ENCODE results near the gene FAM229B.
A peak's percentile ranks its signal among the peaks of the same experiment; 100 is the strongest.
"Not testable (repeated sequence)": the region's sequence is repeated elsewhere in the genome, so short reads cannot be mapped to it uniquely, and the experiment has no call there.

Gene FAM229B

DNA sequence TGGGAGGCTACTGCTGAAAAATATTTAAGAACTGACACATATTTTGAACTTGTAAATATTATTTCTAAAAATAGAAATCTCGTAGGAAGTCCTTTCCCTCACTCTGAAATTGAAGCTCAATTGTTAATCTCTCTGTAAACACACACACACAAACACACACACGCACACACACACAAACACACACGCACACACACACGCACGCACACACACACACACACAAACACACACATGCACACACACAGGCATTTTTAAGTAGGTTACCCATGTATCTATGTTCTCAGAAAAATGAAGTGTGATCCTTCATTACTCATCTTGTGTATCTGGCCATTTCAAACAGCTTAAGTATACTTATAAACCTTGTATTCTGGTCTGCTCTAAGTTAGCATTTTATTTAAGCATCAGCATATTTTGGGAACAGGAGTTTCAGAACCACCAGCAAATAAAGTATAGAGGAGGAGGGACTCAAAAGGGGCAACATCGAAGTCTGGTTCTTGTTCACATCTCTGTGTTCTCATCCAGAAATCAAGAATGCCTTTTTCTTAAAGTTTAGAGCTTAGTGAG is 21.9 kb upstream of the FAM229B start:
- DNase-seq, result no peak

DNA sequence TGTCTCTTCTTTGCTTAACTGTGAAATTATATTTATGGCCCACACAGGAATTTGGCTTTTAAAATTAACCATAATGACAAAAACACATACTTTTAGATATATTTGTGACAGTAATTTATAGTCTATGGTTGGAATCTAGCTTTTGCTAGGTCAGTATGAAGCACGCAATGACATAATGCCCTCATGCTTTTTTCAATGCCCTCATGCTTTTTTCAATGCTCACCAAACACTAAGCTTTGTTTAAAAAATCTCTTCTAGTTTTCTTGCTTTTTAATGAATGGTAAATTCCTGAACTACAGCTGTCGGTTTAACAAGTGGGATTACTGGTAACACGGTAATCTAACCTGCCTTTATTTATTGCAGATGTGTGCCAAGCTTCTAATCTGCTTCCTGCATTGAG is 20.8 kb upstream of the FAM229B start:
- no peak for DNase-seq

DNA sequence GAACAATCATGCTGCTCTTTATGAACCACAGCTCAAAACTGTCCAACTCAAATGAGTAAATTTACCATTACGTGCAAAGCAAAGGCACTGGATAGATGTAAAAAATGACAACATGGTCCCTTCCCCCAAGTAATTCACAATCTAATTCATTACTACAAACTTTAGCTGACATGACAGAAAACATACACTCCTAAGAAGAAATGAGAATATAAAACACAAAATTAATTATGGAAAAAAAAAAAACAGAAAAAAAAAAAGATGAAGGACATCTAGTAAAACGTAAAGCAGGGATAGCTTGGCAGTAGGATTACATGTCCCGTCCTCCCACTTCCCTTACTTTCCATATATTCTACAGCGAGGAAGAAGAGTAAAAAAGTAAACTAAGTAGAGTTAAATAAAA is 5.8 kb upstream of the FAM229B start:
- no peak for DNase-seq

DNA sequence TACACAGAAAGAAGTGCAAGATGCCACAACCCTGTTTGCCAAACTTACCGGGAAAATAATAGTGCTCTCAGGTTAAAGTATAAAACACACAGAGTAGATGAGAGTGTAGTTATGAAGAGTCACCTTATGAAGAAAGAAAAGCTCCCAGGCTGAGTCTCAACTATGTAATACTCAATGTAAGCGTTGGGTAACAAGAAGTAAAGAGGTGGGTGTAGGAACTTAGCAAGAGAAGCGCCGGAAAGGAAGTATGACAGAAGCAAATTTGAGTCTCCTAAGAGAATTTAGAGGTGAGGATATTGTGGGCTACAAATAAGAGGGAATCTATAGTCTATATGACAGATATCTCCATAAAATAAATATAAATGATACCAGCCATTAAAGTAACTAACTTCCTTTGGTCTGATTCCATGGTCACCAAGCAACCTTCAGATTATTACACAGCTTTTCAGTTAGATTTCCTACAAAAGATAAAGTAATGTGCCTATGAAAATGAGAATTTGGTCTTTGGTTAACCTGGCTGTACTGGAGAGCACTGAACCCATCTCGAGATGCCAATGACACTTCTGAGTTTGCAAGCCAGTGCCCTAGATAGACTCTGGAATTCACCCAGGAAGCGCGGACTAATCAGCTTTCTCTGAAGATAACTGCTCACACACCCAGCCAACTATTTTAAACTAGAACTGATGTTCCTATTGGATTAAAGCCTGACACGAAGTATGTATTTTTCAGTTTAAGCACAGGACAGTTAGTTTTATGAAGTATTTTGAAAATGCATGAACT is 1.9 kb upstream of the FAM229B start:
- DNase-seq, result no peak

DNA sequence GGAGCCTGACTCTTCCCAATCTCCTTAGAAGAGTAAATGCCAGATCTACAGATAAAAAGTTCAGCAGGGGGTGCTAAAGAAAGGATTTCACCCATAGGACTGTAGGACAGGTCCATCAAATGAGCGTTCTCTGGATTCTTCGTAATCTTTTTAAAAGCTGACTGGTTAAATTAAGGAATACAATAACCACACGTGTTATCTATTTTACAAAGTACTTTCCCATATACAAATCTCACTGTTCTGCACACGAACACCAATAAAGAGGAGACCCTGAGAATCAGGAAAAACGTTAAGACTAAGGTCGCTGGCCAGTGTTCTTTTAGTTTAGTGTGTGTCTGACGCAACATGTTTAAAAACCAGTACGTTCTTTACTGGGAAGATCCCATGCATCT is 651 bp upstream of the FAM229B start:
- peak in 1 of 2 donors; percentile 26 for DNase-seq

DNA sequence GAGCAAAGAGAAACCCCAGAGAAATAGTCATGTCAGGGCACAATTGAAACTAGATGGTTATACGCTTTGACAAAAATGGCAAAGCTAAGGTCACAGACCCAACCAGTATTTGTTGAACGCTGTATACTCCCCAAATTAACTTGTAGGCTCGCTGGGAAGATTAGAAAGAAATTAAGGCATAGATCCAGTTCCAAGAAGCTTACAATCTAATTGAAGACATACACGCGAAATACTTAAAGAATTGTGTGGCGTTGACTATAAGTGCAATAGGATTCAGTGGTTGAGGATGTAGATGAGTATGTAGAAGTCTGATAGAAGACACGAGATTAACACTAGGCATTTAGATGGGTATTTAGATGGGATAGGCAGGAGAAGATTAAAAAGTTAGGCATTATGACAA is 525 bp downstream of the FAM229B start:
- no peak for DNase-seq

DNA sequence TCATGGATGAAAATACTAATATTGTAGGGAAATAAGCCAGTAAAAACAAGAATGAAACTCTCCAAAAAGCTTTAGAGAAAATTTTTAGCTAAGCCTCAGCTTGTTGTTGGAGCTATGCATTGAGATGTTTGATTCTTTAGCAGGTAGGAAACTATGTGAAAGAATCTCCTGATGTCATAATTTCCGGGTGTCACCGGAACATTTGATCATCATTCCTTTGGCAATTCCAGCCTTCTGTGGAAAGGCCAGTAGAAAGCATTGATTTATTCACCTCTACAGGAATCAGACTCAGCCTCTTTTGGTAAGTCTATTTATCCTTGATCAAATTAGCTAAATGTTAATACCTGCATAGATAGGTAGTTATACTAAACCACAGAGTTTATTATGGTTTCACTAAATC is 9.5 kb downstream of the FAM229B start:
- no peak for DNase-seq

DNA sequence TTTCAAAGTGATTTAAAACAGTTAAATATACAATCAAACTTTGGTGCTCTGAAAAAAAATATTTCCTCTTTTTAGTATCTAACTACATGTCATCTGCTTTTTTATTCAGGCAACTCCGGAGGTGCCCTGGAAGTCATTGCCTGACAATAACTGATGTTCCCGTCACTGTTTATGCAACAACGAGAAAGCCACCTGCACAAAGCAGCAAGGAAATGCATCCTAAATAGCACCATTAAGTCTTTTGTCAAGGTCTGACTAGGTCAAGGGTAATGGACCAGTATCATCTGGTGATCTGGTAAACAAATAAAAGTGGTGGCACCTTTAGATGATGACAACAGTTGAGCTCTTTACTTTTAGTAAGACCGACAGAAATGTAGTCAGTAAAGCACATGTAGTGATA is 13.2 kb downstream of the FAM229B start:
- DNase-seq, result no peak

DNA sequence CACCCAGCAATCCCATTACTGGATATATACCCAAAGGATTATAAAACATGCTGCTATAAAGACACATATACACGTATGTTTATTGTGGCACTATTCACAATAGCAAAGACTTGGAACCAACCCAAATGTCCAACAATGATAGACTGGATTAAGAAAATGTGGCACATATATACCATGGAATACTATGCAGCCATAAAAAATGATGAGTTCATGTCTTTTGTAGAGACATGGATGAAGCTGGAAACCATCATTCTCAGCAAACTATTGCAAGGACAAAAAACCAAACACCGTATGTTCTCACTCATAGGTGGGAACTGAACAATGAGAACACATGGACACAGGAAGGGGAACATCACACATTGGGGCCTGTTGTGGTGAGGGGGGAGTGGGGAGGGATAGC is 18.6 kb downstream of the FAM229B start:
- not testable (repeated sequence) for DNase-seq

DNA sequence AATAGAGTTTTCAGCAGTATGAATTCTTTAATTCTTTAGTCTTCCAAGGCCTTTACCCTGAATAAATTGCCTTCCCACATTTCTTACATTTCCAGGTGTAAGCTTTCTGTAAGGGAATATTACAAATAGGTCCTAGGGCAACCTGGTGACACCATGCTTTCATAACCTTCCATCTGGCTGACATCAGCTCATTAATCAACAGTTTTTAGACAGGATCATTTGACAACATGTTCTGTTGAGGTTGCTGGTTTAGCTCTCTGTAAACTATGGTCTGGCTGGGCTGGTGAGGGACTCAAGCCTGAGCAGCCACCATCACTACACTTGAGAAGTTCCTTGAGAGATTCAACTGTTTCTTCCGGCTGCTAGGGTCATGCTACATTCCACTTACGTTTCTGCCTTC is 19.2 kb downstream of the FAM229B start:
- DNase-seq, result no peak

DNA sequence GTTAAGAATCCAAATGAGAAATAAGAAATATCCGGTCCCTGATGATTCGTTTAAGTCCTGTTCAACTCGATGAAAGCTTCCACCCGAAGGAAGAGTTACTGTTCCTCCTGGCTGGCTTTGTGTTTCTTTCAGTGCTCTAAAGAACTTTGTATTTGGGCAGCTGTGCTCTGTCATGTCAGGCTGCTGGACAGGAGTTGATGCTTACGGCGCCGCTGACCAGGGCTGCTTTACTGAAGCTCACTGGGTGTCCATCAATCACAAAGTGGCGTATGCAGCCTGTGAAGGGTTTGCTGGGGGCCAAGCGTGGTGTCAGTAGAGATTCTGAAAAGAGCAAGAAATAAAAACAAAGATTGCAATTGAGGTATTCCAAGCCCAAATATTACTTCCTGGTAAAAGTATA is 21.9 kb downstream of the FAM229B start:
- no peak for DNase-seq

DNA sequence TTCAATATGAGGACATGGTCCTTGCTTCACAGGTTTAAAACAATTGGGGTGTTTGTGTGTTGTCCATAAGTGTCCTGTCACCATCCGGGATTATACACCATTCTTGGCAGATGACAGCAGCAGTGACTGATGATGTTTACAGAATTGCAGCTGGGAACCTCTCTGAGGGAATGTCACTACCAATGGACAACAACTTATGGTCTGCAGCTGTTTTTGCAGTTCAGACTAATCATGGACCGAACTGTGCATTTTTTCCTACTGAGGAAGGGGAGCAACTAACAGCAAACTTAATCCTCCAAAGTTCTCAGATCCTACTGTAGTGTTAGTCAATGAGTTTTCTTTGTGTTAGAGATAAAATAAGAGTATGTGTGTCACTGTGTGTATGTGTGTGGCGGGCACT is 26.0 kb downstream of the FAM229B start:
- DNase-seq, result no peak

DNA sequence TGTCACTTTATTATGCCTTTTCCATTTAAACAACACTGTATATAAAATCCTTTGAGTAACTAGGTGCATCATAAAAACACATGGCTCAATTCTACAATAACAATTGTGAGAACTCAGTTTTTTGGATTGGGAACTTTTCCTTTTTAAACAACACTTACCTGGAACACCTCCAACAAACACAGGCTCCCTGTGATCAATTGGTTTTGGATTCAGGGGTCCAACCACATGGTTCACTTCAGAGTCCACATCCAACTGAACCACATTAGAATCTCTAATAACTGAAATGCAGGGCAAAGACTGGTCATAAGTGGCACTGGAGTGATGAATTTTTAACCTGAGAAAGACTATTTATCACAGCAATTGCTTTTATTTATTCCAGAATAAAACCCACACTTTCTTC is 26.5 kb downstream of the FAM229B start:
- no peak for DNase-seq

DNA sequence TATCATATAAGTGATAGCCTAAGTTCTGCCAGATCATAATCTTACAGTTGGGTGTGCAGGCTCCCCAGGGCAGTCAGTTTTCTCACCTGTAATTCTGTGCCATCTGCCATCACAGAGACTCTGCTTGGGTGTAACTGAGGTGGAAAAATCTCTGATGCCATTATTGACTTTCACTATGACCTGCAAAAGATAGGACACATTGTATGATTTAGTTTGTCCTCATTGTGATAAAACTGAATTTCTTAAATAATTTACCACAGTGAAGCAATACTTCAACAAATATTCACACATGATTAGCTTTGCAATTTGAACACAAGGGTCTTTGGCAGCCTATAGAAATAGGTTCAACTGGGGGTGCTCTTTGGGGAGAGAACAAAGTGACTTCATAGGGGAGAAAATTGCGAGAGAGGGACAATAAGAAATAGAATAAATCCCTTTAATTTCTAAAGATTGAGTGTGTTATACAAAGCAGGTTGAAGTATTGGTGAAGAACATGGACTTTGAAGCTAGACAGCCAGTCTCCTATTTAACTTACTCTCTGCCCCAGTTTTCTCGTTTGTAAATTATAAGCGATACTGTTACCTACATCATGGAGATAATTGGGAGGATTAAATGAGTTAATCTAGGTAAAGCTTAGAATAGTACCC is 27.3 kb downstream of the FAM229B start:
- no peak for DNase-seq

DNA sequence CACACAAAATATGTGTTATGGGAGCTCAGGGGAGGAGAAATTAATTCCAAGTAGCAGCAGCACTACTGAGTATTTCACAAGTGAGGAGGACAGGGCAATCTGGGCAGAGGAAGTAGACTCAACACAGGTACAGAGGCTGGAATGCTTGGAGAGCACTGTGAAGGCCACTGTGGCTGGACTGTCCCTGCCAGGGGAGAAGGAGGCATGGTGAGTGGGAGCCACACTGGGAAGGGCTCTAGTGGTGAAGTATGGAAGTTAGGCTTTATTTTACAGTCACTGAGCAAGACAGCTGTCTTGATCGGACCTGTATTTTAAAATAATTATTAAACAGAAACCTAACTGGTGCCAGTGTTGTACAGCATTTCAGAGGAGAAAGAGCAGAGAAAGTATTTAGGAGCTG is 28.8 kb downstream of the FAM229B start:
- DNase-seq, result no peak

DNA sequence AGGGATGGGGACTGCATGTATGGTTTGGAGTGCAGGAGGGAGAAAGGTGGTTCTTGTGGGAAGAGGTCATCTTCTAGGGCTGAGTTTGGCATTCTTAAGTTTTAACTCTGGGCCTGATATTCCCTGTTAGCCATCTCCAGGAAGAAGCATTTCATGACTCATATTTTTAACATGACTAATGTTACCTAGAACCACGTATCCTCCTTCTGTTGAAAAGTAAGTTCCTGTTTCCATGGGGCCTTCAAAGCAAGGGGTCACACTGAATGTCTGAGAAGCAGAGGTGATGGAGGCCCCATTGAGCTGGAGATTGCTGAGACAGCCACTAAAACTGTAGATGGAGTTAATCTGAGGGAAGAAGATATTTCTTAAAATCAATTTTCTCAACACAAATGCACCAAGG is 30.2 kb downstream of the FAM229B start:
- DNase-seq, result no peak

DNA sequence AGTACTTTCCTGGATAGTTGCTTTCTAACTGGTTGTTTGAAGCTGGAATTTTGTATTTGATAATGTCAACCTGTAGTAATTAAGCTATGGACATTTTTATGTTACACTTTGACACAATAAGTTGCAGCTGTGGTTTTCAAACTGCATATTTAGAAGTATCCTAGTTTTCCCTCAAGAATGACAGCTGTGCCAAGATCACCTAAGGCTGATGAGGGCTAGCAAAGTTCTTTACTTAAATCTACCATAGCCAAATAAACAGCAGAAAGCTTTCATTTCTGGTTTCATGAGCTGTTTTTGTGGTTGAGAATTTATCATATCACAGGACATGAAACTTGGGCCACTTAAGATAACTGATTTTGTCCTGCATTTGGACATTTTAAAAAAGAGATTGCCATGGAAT is 30.6 kb downstream of the FAM229B start:
- no peak for DNase-seq

DNA sequence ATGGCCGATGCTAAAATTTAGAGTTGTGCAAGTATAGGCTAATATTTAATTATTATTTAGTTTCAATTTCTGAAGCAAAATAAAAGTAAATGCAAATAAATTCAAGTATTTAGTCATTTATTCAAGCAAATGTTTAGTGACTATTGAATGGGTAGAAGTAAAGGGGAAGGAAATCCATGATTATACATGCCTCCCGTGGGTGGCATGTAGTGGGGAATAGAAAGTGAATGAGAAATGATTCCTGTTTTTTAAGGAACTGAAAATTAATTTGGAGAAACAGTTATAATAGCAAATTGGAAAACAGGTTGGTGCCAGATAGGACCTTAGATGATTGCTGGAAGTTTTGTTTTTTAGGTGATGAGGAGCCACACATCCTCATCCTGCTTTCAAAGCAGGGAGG is 35.4 kb downstream of the FAM229B start:
- no peak for DNase-seq

DNA sequence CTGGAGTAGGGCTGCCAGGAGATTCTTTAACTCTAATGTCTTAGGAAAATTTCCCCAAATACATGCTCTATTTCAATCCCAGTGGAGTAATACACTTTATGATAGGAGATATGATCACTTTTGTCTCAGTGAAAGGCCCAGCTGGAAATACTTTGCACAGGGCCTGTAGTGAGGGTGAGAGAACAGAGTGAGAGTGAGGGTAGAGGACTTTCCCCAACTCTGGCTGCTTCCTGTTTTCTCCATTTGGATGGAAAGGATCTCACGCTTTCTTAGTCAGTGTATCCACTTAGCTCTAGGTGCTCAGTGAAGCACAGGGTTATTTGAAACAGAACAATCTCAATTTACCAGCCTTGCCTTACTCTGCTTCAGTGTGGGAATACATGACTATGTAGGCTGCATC is 36.6 kb downstream of the FAM229B start:
- DNase-seq, result no peak

DNA sequence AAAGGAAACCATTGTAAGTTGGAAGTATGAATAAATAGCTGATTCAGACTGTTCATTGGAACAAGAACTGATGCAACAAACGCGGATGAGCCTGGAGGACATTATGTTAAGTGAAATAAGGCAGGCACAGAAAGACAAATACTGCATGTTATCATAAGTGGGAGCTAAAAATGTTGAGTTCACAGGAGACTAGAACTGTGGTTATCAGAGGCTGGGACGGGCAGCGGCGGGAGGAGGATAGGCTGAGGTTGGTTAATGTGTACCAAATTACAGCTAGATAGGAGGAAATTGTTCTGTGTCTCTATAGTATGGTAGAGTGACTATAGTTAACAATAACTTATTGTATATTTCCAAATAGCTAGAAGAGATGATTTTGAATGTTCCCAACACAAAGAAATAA is 40.8 kb downstream of the FAM229B start:
- no peak for DNase-seq

DNA sequence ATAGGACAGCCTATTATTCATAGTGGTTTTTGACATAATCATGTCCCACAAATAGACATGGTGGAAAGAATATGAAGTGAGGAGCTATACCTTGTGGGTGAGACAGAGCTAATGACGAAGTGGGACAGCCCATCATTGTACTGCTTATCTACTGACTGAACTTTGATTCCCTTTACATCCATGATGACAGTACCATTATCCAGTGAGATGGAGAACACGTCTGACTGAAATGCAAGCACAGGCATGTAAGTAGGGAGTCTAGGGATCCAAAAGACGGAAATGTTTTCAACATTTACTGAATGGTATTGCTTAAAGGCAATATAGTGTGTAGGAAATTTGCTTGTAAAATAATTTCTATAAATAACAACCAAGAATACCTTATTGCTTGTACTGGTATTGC is 43.5 kb downstream of the FAM229B start:
- DNase-seq, result no peak

DNA sequence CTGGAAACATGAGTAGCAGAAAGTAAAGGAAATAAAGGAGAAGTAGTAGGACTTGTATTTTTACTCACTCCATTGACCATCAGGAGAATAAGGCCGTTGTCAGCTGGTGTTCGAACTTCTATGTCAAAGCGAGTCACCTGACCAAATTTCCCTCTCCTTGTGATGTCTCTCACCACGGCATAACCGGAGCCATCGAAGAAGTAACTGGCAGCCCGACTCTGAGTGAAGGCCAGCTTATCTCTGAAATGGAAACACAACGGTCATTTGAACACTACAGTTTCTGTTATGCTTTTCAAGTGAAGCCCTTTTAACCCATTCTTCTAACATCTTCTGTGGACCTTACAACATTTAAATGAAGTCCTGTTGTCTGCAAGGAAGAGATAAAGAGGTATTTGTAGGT is 51.7 kb downstream of the FAM229B start:
- DNase-seq, result no peak

DNA sequence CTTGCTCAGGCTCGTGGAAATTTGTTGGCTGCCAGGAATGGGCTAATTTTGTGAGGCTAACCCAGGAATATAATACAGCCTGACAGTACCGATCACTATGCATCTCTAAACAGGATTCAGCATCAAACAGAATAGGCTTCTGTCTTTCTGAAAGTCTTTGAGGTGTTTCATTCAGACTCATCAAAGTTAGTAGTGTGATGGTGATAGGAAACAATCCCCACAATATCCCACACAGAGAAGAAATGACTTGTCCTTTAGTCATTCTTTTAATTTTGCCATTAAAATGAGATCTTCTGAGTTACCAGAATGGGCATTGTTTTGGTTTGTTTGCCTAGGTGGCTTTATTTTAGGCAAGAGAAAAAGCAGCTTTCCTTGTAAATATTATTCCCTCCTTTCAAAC is 54.3 kb downstream of the FAM229B start:
- no peak for DNase-seq

DNA sequence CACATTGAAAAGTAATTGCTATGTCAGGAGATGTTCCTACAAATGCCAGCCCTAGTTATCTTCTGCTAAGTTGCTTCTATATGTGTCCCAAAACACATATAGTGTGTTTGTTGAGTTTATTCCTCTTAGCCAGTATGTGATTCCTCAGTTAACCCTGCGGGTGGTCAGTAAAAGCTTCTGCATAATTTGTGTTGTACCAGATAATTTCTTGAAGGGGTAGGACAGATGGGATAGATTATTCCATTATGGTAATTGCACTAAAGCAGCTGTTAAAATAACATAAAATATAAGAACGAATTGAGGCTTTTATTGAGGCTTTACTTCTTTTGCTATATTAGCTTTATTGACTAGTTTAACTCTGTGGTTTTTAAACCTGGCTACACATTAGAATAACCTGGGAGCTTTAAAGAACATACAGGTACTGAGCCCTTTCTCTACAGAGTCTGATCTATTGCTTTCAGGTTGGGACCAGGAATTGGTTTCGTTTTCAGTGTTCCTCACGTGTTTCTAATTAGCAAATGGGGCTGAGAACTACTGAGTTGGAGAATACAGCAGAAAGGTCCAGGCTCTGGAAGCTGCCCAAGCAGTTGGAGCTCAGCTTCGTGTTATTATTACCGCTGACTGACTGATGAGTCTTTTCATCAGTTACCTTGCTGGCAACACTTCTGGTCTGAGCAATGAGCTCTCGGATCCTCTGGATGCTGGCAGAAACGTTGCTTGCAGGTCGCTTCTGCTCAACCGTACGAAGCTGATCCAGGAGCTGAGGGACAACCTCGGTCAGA is 56.9 kb downstream of the FAM229B start:
- DNase-seq, result no peak

Data from CD4-positive, alpha-beta T cell treated with Interferon alpha-2 for 1 hour (primary cell).